GM19193 (cell line): ENCODE results near the gene USP36.

Experiments used
- POLR2A ChIP-seq: IDR thresholded peaks from 4 replicates; pipeline ENCODE4 v1.6.1; 2011; ENCODE audit not compliant: insufficient read depth, insufficient read length; ENCODE audit errors: extremely low read depth

USP36 gene

DNA sequence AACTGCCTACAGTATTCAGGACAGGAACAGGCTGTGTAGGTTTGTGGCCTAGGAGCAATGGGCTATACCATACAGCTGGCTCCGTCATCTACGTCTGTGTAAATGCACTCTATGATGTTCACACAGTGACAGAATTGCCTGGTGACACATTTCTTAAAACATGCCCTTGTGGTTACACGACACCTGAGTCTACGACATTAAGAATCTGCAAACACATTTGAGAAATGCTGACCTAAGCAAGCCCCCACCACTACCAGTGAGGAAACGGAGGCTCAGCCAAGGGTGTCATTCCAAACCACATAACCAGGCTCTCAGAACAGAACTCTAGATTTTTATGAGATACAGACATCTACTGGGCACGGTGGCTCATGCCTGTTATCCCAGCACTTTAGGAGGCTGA lies 23.5 kb downstream of the USP36 start:
- no peak for TF ChIP-seq POLR2A

DNA sequence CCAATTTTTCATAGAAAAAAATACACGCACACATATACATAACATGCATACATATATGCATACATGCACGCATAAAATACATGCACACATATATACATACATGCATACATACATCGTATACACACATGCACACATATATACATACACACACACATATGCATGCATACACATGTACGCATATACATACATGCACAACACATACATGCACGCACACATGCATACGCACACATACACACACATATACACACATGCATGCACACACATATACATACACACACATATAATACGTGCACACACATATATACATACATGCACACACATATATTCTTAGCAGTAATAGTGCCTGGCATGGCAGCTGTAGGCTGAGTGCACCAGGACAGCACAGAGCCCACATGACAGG lies 24.9 kb downstream of the USP36 start:
- no peak for TF ChIP-seq POLR2A

DNA sequence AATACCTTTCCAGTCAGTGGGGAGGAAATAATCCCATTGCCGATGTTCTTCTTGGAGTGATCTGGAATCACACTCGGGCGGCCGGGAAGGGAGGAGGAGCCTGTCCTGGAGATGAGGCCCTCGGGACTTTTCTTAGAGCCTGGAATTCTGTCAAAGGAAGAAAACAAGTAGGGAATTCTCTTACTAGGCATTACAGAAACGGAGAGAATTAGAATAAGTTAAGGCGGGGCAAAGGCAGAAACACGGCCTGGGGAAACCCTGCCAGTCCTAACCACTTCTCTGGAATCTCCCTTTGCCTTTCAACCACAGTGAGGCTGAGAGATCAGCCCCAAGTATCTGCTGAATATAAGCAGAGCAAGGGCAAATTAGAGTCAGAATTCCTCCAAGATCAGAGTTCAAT lies 27.8 kb downstream of the USP36 start:
- no peak for TF ChIP-seq POLR2A

DNA sequence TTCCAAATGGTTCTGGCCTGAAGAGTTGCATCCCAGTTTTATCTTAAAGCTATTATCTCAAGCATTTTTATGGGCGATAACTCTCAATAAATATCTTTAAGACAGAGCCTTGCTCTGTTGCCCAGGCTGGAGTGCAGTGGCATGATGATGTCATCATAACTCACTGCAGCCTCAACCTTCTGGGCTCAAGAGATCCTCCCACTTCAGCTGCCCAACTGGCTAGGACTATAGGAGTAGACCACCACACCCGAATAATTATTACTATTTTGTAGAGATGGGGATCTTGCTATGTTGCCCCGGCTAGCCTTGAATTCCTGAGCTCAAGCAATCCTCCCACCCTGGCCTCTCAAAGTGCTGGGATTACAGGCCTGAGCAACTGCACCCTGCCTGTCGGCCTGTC lies 32.5 kb downstream of the USP36 start:
- TF ChIP-seq POLR2A, result no peak

DNA sequence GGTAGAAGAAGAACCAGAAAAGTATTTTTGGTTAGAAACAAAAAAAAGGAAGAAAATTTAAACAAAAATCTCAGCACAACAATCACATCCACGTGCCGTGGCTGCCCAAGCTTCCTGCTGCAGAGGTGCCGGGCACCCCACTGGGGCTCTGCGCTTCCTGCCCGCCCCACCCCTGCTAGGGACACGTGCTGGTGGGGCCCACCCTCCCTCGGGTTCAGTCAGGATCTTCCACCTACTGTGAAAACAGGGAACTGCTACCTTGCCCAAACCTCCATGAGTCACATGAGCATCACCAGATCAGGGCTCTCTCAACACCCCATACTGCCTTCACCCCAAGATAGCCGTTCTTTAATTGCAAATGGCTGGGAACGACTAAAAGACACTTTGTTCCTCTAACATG lies 34.2 kb downstream of the USP36 start:
- no peak for TF ChIP-seq POLR2A

DNA sequence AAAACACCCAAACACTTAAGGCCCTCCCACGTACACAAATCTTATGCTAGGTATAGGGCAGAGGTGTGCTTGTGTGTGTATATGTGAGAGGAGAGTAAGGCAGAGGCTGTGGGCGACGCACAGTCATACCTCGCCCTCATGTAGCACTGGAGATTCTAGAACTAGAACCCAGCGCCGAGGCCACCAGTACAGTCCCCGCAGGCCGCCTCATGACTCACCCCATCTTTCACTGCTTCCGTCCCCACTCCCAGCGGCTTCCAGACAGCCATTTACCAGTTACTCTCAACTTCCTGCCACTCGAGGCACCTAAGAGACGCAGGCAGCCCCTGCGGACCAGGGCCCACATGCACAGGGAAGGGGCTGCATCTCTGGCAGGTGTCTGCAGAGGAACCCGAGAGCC lies 35.3 kb downstream of the USP36 start:
- TF ChIP-seq POLR2A, result no peak

DNA sequence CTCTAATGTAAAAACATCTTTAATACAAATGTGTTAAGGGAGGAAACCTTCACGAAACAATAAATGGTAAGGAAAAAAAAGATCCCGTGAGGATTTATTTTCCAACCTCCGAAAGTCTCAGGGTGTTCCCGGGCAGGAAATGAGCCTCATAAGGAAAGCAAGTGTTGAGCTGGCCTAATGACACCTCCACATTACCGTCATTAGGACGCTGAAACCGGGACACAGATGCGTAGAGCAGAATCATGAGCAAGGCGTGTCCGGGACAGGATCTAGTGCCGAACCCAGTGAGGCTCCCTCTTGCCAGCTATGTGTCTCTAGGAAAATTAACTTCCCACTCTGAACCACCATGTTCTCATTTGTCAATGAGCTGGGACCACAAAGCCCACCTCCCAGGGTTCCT lies 35.8 kb downstream of the USP36 start:
- TF ChIP-seq POLR2A, result no peak

DNA sequence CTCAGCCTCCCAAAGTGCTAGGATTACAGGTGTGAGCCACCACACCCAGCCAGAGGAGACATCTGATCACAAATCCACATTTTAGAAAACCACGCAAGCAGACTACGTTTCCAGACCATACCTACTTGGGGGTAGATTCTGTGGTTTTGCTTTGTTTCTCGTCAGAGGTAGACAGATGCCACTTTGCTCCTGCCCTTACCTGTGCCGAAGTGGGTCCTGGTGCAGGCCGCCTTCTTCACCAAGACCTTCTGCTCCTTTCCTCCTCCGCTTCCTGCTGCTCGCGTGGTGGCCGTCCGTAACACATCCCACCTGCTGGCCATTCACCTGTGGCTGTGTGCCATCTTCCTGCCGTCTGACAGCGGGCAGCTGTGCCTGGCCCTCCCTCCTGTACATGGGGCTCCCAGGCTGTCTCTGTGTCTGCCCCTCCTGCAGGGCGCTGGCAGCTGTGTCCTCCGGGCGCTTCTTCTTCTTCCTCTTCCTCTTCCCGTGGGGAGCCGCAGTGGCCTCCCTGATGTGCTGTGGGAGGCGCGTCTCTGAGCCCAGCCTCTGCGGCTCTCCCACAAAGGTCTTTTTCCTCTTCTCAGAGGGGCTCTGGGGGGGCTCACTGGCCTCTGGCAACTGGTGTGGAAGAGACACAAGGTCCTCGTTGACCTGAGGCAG lies 37.3 kb downstream of the USP36 start:
- no peak for TF ChIP-seq POLR2A

DNA sequence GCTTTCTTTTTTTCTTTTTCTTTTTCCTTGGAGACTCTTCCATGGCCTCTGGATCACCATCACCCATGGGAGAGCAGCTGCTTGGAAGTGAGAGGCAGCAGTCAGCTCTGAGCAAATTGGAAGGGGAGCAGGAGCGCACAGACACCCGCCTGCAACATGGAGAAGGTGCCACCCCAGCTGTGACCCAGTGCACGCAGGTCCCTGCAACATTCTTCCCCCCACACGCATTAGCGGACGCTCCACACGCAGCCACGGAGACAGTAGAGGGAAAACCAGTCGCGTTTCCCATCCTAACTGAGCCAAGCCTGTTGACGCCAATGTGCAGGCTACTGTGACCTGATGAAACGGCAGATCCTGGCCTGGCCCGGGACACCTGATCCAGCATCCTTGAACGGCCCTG lies 38.2 kb downstream of the USP36 start:
- no peak for TF ChIP-seq POLR2A

DNA sequence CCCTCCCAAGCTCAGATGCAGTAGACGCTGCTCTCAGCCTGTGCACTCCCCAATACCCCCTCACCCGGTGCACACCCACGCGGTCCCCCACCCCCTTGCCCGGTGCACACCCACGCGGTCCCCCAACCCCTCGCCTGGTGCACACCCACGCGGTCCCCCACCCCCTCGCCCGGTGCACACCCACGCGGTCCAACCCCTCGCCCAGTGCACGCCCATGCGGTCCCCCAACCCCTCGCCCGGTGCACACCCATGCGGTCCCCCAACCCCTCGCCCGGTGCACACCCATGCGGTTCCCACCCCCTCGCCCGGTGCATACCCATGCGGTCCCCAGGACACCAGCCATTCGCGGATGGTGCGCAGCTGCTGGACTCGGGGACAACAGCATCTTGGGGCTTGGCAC lies 38.6 kb downstream of the USP36 start:
- no peak for TF ChIP-seq POLR2A

DNA sequence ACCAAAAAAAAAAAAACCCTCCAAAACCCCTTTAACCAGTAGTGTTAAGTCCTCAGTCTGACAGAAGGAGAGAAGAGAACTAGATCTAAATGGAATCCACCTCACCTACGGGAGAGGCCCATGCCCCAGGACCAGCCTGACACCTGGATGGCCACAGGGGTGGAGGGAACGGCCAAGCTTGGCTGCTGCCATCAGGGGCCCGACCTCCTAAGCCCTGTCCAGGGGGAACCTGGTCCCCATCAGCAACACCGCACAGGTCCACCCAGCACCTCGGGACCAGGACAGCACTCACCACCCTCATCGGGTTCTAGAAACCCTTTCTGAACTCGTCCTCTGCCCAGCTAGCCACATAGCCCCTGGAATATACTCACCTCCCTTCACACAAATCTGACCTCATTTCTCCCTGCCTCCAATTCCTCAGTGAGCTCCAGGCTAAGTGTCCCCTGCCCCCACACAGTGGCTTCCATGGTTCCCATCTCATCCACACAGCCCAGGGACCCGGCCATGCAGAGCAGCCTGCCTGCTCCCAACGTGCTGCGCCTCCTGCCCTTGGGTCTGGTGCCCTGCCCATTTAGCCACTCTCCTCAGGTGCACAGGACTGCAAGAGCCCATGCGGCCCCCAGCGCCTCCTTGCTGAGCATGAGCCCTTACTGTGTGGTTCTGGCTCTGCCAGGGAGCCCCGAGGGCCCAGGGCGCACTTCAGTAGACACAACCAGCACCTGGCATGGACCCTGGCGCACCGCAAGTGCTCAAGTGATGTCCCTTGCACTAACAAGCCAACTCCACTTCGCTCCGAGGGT lies 40.3 kb downstream of the USP36 start:
- no peak for TF ChIP-seq POLR2A

DNA sequence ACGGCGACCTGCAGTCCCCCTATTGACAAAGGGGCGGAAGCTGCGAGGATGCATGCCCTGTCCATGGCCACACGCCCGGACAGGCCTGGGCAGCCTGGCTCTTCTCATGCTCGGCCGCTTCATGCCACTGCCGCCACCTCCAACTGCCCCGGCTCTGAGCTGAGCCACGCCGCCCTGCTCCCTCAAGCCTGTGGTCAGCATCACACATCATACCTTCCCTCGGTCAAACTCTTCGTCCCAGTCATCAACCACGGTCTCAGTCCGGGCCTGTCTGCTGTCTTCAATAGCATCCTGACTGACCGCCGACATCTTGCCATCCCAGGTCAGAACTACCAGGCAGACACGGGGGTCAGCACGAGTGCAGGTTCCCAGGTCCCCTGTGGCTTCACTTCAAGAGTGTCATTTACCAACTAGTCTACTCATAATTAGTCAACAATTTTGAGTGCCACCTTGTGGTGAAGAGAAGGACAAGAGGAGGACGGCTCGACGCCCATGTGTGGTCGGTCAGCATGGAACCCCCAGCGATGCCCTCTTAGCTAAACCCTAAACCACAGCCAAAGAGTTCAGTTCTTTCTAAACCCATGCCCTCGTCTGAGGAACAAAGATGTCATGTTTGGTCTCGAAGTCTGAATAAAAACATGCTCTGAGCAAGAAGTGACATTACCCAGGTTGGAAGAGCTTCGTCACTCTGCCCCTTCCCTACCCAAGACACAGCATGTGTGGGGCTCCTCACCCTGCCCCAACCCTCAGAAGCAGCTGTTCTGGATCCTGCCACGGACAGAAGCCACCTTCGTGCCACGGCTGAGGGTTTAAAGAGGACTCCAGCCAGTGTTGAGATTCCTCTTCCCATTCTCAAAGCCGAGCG lies 41.7 kb downstream of the USP36 start:
- no peak for TF ChIP-seq POLR2A

DNA sequence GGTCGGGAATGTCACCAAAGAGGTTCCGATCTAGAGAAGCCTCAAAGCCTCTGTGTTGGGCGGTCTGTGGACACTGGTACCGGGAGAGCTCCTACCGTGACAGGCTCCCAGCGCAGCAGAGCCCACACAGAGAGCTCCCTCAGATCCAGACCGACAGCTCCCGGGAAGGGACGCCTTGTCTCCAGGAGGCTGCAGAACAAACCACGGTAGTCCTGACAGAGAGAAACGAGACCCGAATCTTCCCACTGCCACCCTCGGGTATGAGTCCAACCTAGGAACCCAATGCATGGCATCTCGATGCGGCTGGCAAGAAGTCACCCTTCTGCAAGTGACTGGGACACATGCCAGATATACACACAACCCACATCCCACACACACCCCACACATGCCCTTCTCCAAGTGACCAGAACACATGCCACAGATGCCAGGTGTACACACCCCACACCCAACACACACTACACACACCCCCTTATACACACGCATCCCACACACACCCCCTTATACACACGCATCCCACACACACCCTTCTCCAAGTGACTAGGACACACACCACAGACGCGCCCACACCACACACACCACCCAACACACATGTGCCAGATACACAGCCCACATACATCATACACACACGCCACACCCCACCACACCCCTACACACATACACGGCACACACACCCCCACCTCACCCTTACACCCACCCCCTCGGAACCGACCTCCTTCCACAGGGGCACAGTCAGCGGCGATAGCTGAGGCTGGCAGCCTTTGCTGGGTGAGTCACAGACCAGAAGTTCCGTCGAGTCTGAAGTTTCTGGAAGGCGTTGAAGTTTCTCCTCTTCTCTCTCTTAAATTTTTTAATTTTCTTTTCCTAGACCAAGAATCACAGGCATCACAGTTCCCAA lies 42.7 kb downstream of the USP36 start:
- TF ChIP-seq POLR2A, result no peak

DNA sequence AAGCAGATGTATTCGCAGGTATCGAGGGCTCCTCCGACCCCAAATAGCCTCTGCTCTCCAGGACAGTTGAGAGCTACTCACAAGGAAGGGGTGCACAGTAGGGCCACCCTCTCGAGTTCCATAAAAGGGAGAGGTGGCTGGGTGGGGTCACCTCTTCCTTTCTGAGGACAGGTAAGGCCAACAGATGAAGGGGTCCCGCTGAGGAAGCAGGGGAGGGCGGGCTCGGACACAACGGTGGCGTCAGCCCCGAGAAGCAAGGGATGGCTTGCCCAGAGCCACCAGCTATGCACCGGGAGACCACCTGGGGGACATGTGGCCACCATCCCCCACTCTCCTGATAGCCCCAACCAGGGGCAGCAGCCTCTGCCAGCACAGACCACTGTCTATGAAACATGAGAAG lies 43.4 kb downstream of the USP36 start:
- TF ChIP-seq POLR2A, result no peak

DNA sequence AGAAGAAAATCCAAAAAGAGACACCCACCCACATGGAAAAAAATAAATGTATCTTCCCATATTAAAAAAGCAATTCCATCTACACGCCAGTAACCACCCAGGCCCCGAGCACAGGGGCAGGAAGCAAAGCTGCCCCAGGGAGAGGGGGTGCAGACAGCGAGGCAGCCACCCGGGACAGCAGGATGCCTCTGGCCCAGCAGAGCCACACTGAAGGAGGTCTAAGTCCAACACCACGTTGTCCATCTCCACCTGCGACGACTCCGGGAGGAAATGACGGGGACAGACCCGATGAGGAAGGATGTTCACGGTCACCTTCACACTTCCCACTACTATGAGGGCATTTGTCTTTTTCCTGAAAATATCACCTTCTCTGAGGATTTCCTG lies 44.1 kb downstream of the USP36 start:
- no peak for TF ChIP-seq POLR2A

DNA sequence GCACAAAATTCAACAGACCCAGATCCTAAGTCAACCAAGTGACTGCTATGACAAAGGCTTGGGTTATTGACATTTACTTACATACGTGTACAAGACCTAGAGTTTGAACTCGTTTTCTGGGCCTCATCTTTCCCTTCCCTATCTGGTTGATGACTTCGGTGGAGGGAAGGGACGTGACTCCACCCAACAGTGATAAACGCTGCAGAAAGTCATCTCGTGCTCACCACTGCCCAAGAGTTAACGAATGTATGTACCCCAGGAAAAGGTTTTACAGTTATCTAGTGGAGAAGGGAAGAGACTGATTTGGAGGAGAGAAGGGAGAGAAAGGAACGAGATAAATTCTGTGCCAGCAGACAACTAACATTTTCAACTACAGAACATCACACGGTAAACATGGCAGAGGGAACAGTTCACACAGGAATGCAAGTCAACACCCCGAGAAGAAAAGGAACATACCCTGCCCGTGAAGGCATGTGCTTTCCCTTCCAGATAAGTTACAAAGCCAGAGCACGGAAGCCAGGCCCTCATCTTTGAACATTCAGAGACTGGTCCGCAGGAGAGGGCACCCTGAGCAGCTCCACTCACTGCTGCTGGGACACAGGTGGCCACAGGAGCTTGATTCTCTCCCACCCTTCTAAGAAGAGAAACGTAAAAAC lies 44.6 kb downstream of the USP36 start:
- no peak for TF ChIP-seq POLR2A
